ENCODE results near the gene NOSIP. TPM values are rescaled to one million over a fixed set of nuclear protein-coding genes. Genes with fewer than 3 reads are reported as not detected.

The NOSIP gene
- total and polyA plus RNA-seq, 2 of the 4 experiments (the other 2 are of a cell fraction) = 118 to 138 TPM

GRCh38 chr19:49580264-49581006 is at the start of gene NOSIP (continued):
- TF ChIP-seq SMC3 (IDR thresholded peaks at IDR 0.05; ENCODE audit: low read depth, low read length) = no peak
- TF ChIP-seq CEBPB (IDR thresholded peaks at IDR 0.05; ENCODE audit: low read depth, low read length) = peak; percentile 48; the same call in 1 of the 2 replicates
- no peak for TF ChIP-seq MAFK (IDR thresholded peaks at IDR 0.05; ENCODE audit: low read depth, low read length)
- TF ChIP-seq ELK1 (IDR thresholded peaks at IDR 0.05; ENCODE audit: borderline replicate concordance, low read depth, low read length) = no peak

- no peak overlapping the region for H3K23ac ChIP-seq (ENCODE audit: low read depth, low read length)
- H2BK20ac ChIP-seq (ENCODE audit: low read depth, low read length) = no peak overlapping the region
- no peak overlapping the region for H2BK15ac ChIP-seq (ENCODE audit: low read depth, low read length)
- no peaks in the 10 kb centered on the region for H4K20me1 ChIP-seq (ENCODE audit: insufficient read depth, low read length)
- no peak overlapping the region for H3K18ac ChIP-seq (ENCODE audit: low read depth, low read length)
- no peak overlapping the region for H4K8ac ChIP-seq (ENCODE audit: low read depth in 2 of 2, low read length in 2 of 2)
- peaks cover 22% of the 10 kb centered on the region for H3K36me3 ChIP-seq (ENCODE audit: control insufficient read depth, insufficient read depth, low read length)
- H3K4ac ChIP-seq (ENCODE audit: low read depth, low read length) = no peak overlapping the region
- ATAC-seq (ENCODE audit: low read depth) (no peak), DNase-seq (no peak)
- no peak overlapping the region for H2BK5ac ChIP-seq (ENCODE audit: low read depth, low read length, poor library complexity, severe bottlenecking)
- 80% methylated on average over 2 of the region's 9 CpGs; no CpG with 5 or more reads in 1 of the 2 experiments for WGBS, 2 experiments (ENCODE audit: extremely low coverage in 2 of 2, insufficient read length in 1 of 2)
- H3K9ac ChIP-seq (ENCODE audit: low read depth, low read length) = no peak overlapping the region
- no peak overlapping the region for H2BK120ac ChIP-seq (ENCODE audit: low read depth, low read length)
- H3K4me2 ChIP-seq (ENCODE audit: low read depth, low read length) = no peak overlapping the region
- POLR2A ChIA-PET (ENCODE audit: unreplicated experiment) = interaction anchor here (0.7 kb wide), 1 partner anchor 10 kb away, joined by 10 read pairs; no protein-coding TSS in a partner anchor
- H3K9me1 ChIP-seq (ENCODE audit: insufficient read depth, low read length) = peaks cover 9% of the 10 kb centered on the region; the same call in 1 of the 2 replicates
- H3K14ac ChIP-seq (replicated peaks; ENCODE audit: low read depth, low read length) = no peak overlapping the region
- H3K27me3 ChIP-seq (ENCODE audit: control insufficient read depth, insufficient read depth, low read length) = no peaks in the 10 kb centered on the region
- no peak overlapping the region for H2AK5ac ChIP-seq (ENCODE audit: low read depth, low read length)
- H3K4me3 ChIP-seq (ENCODE audit: insufficient read depth, low read depth, low read length) = no peak overlapping the region
- TF ChIP-seq SMC3 (IDR thresholded peaks at IDR 0.05; ENCODE audit: low read depth, low read length) = no peak
- no peak for TF ChIP-seq MAFK (IDR thresholded peaks at IDR 0.05; ENCODE audit: low read depth, low read length)
- TF ChIP-seq USF2 (IDR thresholded peaks at IDR 0.05; ENCODE audit: low read depth, low read length) = no peak
- TF ChIP-seq CEBPB (IDR thresholded peaks at IDR 0.05; ENCODE audit: low read depth, low read length) = no peak
- TF ChIP-seq MXI1 (IDR thresholded peaks at IDR 0.05; ENCODE audit: borderline replicate concordance, low read depth, low read length) = no peak
- no peak for TF ChIP-seq RCOR1 (IDR thresholded peaks at IDR 0.05; ENCODE audit: insufficient replicate concordance, low read length)
- H3K56ac ChIP-seq (ENCODE audit: extremely low read depth, insufficient read depth, low read length) = no peak overlapping the region
- intact Hi-C loops (cut with micrococcal nuclease) = no loop called here
- BruUV-seq (replicated peaks) = no TSS peak
- no peak overlapping the region for H2AK9ac ChIP-seq (replicated peaks; ENCODE audit: low read depth, low read length, poor library complexity)
- no peak overlapping the region for H3K27ac ChIP-seq (ENCODE audit: insufficient read depth, low read length)
- no peaks in the 10 kb centered on the region for H3K9me3 ChIP-seq (ENCODE audit: control insufficient read depth, insufficient read depth, low read length)
- in situ Hi-C loops (cut with MboI; ENCODE audit: low sequenced_read_pairs) = no loop called here
- H3K4me1 ChIP-seq (ENCODE audit: control insufficient read depth, insufficient read depth, low read length) = peaks cover 2% of the 10 kb centered on the region; the same call in 1 of the 2 replicates
- H4K91ac ChIP-seq (ENCODE audit: insufficient read depth, low read depth, low read length) = no peak overlapping the region
- dilution Hi-C loops (cut with HindIII; ENCODE audit: low sequenced_read_pairs, unreplicated experiment) = no loop called here
- H2AFZ ChIP-seq (replicated peaks; ENCODE audit: low read length, poor library complexity) = no peak overlapping the region
- peaks cover 0 to 17% of the 10 kb centered on the region in 2 experiments; a peak in 2 of 4 replicates for H3K79me1 ChIP-seq (ENCODE audit: low read depth in 1 of 2, low read length in 2 of 2)
- CTCF ChIA-PET = no interaction called here
- H4K5ac ChIP-seq (ENCODE audit: low read depth, low read length) = no peak overlapping the region
Observed at GRCh38 chr19:49629659-49630058, 49.3 kb upstream of the NOSIP start.

Data from IMR-90 (cell line).